GM18508 (cell line): ENCODE results near the gene LRP1B.
"Not testable (repeated sequence)": the region's sequence is repeated elsewhere in the genome, so short reads cannot be mapped to it uniquely, and the experiment has no call there.

Experiments
- ATAC-seq: cut with Tn5 transposase; IDR thresholded peaks from one replicate; pipeline ENCODE4 v1.9.1; 2021; ENCODE audit warnings: moderate number of reproducible peaks; ENCODE audit not compliant: insufficient read depth, unreplicated experiment

Gene LRP1B

DNA sequence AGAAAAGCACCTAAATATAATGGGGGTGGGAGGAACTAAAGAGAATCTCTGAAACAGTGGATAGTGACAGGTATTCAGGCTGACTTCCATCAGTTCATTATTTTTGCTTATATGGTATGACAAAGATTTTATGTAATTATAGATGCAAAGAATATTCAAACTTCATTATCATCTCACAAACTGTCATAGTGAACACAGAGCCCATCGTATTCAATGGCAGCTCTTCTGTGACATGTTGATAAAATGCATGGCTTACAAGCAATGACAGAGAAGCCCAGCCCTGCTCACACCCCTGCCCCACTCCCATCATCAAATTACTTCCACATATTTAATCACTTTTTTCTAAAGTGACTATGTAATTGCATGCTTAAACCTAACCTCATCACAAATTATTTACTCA lies 904.3 kb downstream of the LRP1B start:
- ATAC-seq = no peak

DNA sequence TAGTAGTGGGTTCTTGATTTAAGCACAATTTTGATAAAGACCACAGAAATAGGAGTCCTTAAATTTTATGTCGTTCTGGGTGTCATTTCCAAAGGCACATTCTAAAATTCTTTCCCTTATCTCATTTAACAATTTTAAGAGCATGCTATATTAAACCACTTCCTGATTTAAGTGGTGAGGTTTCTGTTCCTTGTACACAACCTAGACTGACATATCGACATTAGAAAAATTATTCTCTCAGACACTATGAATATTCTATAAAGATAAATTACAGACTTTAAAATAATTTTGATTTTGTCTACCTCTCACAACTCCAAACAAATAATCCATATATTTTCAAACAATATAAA lies 923.8 kb downstream of the LRP1B start:
- ATAC-seq = no peak

GRCh38 chr2:141201016-141201565 lies 929.7 kb downstream of the LRP1B start:
- ATAC-seq = no peak

DNA sequence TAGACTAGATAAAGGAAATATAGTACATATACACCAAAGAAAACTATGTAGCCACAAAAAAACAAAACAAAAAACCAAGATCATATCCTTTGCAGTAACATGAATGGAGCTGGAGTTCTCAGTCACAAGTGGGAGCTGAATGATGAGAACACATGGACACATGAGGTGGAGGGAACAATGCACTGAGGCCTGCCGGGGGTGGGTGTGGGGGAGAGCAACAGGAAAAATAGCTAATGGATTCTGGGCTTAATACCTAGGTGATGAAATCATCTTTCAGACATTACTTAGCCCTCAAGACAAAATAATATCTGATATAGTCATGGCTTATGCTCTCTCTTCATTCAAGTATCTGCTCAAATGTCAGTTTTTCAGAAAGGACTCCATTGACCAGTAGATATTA lies 930.6 kb downstream of the LRP1B start:
- ATAC-seq = no peak

- ATAC-seq = no peak
These were observed 931.1 kb downstream of the LRP1B start for GRCh38 chr2:141199711-141200110.

DNA sequence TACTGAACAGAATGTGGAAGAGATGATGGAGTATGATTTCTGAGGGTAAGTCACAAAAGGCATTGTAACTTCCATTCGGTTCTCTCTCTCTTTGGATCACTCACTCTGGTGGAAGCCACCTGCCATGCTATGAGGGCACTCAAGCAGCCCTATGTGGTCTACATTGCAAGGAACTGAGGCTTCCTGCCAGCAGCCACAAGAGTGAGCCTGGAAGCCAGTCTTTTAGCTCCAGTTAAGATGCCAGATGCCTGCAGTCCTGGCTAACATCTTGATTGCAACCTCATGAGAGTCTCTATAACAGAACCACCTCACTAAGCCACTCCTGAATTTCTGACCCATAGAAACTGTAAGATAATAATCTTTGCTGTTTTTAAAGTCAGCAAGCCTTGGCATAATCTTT lies 935.7 kb downstream of the LRP1B start:
- ATAC-seq = no peak

DNA sequence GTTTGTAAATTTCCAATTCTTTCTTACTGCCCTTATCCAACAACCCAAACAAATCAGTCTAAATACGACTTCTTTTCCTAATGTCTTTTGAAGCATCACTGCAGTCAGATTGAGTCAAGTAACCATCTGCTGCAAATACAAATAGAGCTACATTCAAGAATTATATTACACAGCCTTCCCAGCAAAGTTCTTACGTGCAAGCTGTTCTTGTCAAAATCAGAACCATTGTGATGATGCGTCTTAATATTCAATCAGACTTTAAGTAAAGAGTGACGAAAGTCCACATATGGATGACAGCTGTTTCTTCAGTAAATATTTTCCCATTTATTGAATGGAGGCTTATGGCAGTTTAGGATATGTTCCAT lies 943.8 kb downstream of the LRP1B start:
- ATAC-seq = no peak

DNA sequence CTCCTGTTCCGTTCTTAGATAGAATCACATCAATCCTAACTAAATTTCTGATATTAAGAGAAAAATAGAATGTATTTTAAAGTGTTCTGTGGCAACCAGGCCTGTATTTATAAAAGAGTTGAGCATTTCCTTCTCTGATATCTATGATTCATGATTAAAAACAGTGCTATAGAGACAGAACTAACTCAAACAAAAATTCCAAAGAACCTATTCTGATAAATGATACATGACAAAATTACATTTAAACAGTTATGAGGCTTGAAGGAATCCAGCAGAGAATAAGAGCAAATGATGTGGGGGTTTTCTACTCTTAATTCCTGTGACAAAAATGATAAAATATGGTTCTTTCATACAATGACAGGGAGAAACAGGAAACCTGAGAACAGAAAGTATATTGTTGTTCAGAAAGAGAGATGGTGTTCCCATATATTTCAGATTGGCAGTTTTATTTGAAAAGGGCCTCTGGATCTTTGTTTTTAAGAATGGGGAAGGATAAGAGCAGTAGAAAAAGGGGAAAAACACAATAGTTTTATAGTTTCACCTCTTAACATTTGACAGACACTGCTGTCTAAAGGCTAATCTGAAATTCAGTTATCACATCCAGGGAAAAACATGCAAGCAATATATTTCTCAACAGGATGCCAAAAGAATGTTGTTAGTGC lies 944.3 kb downstream of the LRP1B start:
- no peak for ATAC-seq

GRCh38 chr2:141182246-141182645 lies 948.6 kb downstream of the LRP1B start:
- ATAC-seq = no peak

DNA sequence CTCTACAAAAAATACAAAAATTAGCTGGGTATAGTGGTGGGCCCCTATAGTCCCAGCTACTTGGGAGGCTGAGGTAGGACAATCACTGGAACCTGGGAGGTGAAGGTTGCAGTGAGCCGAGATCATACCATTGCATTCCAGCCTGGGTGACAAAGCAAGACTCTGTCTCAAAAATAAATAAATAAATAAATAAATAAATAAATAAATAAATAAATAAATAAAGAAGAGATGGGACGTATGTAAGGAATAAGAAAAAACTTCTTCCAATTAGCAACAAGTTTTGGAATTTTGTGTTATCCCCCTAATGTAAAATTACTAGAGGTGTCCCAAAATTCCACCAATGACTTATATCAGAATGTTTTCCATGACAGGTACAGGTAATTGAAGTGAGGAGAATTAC lies 961.7 kb downstream of the LRP1B start:
- not testable (repeated sequence) for ATAC-seq

DNA sequence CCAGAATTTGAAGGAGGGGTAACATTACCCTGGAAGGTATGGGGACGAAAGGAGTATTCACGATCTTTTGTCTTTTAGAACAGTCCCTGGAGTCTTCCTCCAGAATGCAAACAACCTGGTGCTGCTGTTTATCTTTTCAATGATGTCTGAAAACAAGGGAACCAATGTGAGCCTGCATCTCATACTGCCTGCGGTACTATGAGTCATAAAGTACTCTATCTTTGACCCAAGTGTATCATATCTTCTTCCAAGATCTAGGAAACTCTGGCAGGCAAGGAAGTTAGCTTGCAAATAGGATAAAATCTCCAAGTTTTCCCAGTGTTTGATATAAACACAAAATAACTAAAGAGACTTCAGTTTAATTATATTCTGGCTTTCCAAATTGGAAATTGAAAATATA lies 968.5 kb downstream of the LRP1B start:
- ATAC-seq = no peak

DNA sequence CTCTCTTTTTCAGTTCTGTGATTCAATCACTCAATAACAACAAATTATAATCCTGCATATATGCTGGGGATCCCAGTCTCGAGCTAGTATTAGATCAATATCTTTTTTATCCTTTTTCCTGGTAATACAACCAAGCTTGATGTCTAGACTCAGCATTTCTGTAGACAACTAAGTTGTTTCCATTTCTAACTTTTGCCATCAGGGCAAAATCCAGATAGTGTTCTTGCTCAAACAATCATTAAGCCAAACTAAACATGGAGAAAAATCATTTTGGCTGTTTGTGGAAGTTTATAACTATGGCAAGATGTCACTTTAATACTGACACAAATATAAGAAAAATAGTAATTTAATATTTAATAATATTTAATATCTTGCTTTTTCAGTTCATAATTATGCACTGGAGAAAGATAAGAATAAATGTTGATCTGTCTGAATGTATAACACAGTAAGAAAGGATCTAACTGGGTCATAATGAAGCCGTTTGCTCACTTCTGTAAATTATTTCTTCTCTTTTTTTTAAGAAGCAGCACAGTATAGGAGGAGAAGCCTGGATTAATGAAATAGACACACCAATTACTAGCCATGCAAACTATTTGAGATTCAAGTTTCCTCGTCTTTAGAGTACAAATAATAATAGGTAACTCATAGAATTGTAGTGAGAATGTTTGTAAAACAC lies 979.1 kb downstream of the LRP1B start:
- no peak for ATAC-seq

GRCh38 chr2:141142025-141142424 lies 988.8 kb downstream of the LRP1B start:
- no peak for ATAC-seq

GRCh38 chr2:141137122-141137693 lies 993.6 kb downstream of the LRP1B start:
- no peak for ATAC-seq

DNA sequence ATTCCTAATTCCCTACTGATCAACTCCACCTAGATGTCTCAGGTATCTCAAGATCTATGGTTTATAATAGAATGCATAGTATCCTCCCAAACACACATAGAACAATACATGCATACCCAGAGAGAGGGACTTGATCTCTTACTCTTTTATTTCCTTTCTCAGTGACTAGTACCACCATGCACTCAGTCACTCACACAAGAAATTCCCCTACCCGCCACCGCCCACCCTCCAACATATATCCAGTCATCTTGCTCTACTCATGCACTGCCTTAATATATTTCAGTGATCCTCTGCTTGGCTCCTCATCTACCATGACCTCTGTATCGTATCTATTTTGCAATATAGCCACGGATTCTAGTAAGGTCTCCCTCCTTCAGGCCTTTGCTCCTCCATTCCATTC lies 996.9 kb downstream of the LRP1B start:
- no peak for ATAC-seq

GRCh38 chr2:141125432-141125831 lies 1005.4 kb downstream of the LRP1B start:
- no peak for ATAC-seq

DNA sequence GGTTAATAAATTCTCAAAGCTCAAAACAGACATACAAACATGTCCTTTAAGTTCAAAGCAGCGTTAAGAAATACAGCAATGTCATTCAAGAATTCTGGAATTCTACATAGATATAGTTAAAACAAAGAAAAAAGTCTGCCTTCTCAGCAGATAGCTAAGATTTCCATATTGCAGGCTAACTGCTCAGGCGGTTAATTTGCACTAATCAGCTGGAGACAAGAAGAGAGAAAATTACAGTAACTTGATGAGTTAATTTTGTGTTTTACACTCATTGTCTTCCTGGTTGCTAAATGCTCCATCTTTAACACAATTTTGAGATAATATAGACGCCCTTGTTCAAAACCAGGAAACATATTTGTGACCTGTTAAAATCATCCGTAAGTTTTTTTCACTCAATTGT lies 1012.0 kb downstream of the LRP1B start:
- no peak for ATAC-seq

DNA sequence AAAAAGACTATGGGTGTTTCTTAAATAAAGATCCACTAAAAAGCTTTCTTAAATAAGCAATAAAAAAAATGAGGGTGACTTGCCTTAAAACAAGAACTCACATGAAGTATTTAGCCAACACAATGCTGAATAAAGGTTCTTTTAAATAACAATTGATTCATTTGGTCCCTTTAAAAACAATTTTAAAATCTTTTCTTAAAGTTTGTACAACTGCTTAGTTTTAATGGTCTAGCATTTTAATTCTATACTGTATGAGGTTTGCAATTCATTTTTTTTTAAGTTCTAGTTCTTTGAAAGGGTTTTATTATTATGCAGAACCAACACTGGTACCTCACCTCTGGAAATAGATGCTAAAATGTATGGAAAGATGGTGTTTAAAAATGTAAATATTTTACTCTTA lies 1017.5 kb downstream of the LRP1B start:
- ATAC-seq = no peak

GRCh38 chr2:141109633-141110032 lies 1021.2 kb downstream of the LRP1B start:
- no peak for ATAC-seq

DNA sequence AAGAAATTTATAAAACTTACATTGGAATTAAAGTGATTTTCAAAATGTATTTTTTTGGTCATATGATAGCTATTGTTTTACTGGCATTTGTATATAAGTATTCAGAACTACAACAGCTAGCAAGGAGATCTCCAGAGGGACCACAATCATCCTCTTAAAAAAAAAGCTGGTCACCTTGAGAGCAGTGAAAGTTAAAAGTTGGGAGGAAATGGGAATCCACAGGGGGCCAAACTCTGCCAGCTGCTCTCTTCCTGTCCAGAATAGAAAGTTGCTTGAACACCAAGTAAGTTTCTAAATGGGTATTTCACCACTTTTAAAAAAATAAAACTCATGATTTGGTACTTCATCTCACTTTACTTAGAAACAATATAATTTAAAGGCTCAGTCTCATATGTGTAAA lies 1025.1 kb downstream of the LRP1B start:
- no peak for ATAC-seq

- no peak for ATAC-seq
These were observed 1027.6 kb downstream of the LRP1B start for GRCh38 chr2:141103216-141103615.

GRCh38 chr2:141079231-141079630 lies 1051.6 kb downstream of the LRP1B start:
- ATAC-seq = no peak
